C4-2B (cell line): ENCODE measurements around the gene MST1.

Source experiments
- CTCF ChIP-seq: fragments of 450-650 bp; conservative IDR thresholded peaks from 2 replicates; pipeline ENCODE4 v1.5.1; 2017; ENCODE audit warnings: mild to moderate bottlenecking
- ZFX ChIP-seq: fragments of 450-650 bp; IDR thresholded peaks from 2 replicates; pipeline ENCODE4 v1.6.1; 2017

DNA sequence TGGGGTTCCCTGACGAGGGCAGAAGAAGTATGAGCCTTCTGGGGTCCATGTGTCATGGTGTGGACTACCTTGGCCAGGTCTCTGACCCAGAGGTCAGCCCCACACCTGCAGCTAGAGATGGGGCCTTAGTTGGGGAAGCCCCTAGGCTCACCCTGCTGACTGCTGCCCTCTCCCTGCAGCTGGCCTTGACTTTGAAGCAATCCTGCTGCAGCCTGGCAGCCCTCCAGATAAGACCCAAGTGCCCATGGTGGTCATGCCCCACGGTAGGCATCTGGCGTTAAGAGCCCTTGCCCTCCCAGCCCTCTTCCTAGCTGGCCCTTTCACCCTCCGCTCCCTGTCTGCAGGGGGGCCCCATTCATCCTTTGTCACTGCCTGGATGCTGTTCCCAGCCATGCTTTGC, 7.7 kb downstream of the MST1 start:
- no peak for TF ChIP-seq CTCF
- no peak for TF ChIP-seq ZFX
